ENCODE results near the gene SPRED2.

- TF ChIP-seq CTCF (IDR thresholded peaks at IDR 0.05) (no peak), POLR2A (IDR thresholded peaks at IDR 0.05) (no peak)
Measured at GRCh38 chr2:65429786-65430602, 2.4 kb downstream of the SPRED2 start.

Measured in uterus (tissue), 2 donors.